Mesothelial cell of epicardium (in vitro differentiated cells): ENCODE results near the gene XRN2. TPM values are rescaled to one million over a fixed set of nuclear protein-coding genes. Genes with fewer than 3 reads are reported as not detected.
A peak's percentile ranks its signal among the peaks of the same experiment; 100 is the strongest.

Experiments used
- DNase-seq, 2 experiments: peaks; one replicate each; pipeline ENCODE4 v3.0.0; 2021; ENCODE audit warnings: low spot score in 2 of 2; ENCODE audit not compliant: unreplicated experiment in 2 of 2
- H3K27ac Mint-ChIP-seq: 2 replicates; pipeline ENCODE4 v1.8.0; 2021; ENCODE audit warnings: mixed read lengths
- H3K27me3 Mint-ChIP-seq: 2 replicates; pipeline ENCODE4 v1.8.0; 2021; ENCODE audit warnings: low read depth, mixed read lengths
- H3K36me3 Mint-ChIP-seq: 2 replicates; pipeline ENCODE4 v1.8.0; 2021; ENCODE audit warnings: mixed read lengths
- H3K4me1 Mint-ChIP-seq: 2 replicates; pipeline ENCODE4 v1.8.0; 2021; ENCODE audit warnings: mixed read lengths
- H3K4me3 Mint-ChIP-seq: 2 replicates; pipeline ENCODE4 v1.8.0; 2021; ENCODE audit warnings: mild to moderate bottlenecking, moderate library complexity, mixed read lengths
- H3K9me3 Mint-ChIP-seq: 2 replicates; pipeline ENCODE4 v1.8.0; 2021; ENCODE audit warnings: mixed read lengths
- total RNA-seq: library from RNA; stranded (reverse); gene quantifications from 3 replicates; pipeline ENCODE4 v1.2.1, GENCODE V29; 2021
- TF ChIP-seq, protein P1 (sequence below): fragments of 200-600 bp; sonication (generic); IDR thresholded peaks from one replicate; pipeline ENCODE4 v1.5.0; 2021; ENCODE audit warnings: antibody characterized with exemption; ENCODE audit not compliant: unreplicated experiment

Gene XRN2
- total RNA-seq, 1 donor from 2014 or later = 76.7 TPM

DNA sequence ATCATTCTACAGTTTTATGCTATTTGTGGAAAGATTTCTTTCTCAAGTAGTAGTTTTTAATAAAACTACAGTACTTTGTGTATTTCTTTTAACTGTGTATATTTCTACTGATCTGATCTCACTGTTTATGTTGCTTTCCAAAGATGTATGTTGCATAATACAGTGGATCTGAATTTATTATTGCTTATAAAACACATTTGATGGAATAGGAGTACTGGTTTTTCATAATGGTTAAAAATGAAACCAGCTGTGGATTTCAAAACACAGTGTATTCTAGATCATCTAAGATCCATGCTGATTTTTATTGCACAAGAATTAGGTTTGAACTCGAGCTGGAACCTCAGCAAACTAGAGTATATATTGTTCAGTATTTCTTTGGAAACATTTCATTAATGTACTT, 86.2 kb downstream of the XRN2 start:
- no peak for DNase-seq
- no peak overlapping the region for H3K27ac Mint-ChIP-seq
- peaks cover 6% of the 10 kb centered on the region for H3K4me1 Mint-ChIP-seq
- H3K4me3 Mint-ChIP-seq = no peak overlapping the region
- TF ChIP-seq, protein P1, sequence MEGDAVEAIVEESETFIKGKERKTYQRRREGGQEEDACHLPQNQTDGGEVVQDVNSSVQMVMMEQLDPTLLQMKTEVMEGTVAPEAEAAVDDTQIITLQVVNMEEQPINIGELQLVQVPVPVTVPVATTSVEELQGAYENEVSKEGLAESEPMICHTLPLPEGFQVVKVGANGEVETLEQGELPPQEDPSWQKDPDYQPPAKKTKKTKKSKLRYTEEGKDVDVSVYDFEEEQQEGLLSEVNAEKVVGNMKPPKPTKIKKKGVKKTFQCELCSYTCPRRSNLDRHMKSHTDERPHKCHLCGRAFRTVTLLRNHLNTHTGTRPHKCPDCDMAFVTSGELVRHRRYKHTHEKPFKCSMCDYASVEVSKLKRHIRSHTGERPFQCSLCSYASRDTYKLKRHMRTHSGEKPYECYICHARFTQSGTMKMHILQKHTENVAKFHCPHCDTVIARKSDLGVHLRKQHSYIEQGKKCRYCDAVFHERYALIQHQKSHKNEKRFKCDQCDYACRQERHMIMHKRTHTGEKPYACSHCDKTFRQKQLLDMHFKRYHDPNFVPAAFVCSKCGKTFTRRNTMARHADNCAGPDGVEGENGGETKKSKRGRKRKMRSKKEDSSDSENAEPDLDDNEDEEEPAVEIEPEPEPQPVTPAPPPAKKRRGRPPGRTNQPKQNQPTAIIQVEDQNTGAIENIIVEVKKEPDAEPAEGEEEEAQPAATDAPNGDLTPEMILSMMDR = no peak
- H3K27me3 Mint-ChIP-seq = peaks cover 42% of the 10 kb centered on the region
- no peaks in the 10 kb centered on the region for H3K9me3 Mint-ChIP-seq
- H3K36me3 Mint-ChIP-seq = peaks cover 31% of the 10 kb centered on the region

DNA sequence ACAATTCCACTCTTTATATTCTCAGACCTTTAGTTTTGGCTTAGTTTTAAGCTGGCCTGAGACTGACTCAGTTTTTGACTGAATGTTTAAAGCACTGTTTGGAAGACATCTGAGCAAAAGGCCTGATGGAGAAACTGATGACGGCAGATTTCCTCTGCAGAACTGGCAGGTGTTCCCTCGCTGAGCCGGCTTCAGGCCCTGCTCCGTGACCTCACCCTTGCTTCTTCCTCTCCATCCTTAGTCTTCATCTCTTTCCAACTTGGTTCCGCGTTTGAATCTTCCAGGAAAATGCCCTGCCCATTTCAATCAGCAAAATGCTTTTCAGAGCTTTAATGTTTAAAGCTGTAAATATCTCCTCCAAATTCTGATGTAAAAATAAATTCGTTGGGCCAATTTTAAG, 87.6 kb downstream of the XRN2 start:
- no peak overlapping the region for H3K4me3 Mint-ChIP-seq
- H3K27me3 Mint-ChIP-seq = peaks cover 56% of the 10 kb centered on the region
- peaks cover 6% of the 10 kb centered on the region for H3K4me1 Mint-ChIP-seq

DNA sequence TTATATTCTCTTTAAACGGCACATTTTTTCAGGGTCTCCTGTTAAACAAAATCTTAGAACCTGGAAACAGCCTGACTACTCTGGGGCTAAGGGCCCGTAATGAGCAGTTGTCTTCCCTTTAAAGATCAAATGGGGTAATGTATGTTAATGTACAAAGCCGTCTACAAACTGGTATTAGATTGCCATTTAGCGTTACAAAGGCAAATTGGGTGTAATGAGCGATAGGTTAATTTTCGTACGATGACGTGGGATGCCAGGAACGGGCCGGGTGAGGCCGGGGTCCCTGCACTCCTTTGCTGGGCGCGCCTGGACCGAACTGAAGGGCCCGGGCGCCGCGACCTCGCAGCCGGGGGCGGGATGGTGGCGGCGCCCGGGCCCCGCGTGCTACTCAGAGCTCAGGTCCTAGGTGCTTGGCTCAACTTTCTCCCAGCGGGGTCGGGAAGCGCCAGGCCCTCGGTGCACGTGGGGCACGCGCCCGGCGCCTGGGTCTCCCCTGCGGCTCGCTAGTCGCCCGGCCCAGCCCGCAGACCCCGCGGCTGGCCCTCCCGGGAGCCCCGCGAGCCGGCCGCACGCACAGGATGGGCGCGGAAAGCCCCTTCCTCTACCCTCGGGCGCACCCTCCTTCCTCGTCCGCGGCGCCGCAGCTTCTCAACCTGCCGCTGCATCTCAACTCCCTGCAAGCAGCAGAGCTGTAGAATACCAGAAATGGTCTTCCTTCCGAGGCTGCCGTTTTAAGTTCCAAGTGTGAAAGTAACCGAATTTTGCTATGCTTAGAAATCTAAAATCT, 88.2 kb downstream of the XRN2 start:
- H3K4me1 Mint-ChIP-seq = peaks cover 6% of the 10 kb centered on the region
- peak overlapping the region; percentile 34 for H3K4me3 Mint-ChIP-seq
- H3K27me3 Mint-ChIP-seq = peaks cover 58% of the 10 kb centered on the region
- DNase-seq = peak in 1 of 2 experiments; percentile 55
- H3K9me3 Mint-ChIP-seq = no peaks in the 10 kb centered on the region
- peaks cover 30% of the 10 kb centered on the region for H3K36me3 Mint-ChIP-seq
- no peak overlapping the region for H3K27ac Mint-ChIP-seq
- TF ChIP-seq, protein P1 = no peak

More for the DNA sequence above, 87.6 kb downstream of the XRN2 start:
- H3K9me3 Mint-ChIP-seq = no peaks in the 10 kb centered on the region
- no peak overlapping the region for H3K27ac Mint-ChIP-seq
- DNase-seq = no peak
- H3K36me3 Mint-ChIP-seq = peaks cover 31% of the 10 kb centered on the region
- TF ChIP-seq, protein P1 = no peak

DNA sequence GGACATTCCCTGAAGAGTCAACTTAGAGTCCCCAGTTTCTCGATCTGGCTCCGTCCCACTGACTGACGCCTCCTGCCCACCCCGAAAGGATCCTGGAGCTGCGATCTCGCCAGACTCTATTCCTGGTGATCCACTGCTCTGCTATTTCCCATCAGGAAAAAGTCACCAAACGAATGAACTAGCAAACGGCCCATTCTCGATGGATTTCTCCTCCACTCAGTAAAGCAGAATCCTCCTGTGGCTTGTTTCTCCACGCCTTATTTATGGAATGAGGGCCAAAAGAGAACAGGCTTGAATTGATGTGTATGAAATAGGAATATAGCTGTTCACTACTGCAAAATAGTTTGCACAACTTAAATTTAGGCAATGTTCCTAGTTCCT, 88.8 kb downstream of the XRN2 start:
- H3K36me3 Mint-ChIP-seq = peaks cover 25% of the 10 kb centered on the region

DNA sequence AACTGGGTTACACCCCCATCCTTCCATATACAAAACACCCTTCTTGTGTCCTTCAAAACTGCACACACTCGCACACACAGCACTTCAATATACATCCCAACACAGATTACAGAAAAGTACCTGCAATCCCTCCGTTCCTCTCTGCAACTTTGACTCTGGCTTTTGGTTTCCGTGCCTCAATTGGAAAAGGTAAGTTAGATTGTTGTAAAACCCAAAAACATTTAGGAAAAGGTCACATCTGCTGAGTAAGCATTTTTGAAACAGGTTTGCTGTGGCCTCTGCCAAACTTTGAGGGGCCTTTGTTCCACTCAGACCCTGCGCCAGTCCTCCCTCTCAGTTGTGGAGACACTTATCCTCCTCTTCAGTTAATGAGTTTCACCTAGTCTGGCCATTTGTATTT, 90.0 kb downstream of the XRN2 start:
- peaks cover 15% of the 10 kb centered on the region for H3K36me3 Mint-ChIP-seq
- TF ChIP-seq, protein P1 = no peak
- H3K4me3 Mint-ChIP-seq = no peak overlapping the region
- DNase-seq = no peak
- H3K27me3 Mint-ChIP-seq = peaks cover 68% of the 10 kb centered on the region
- no peaks in the 10 kb centered on the region for H3K9me3 Mint-ChIP-seq
- no peak overlapping the region for H3K27ac Mint-ChIP-seq
- peaks cover 6% of the 10 kb centered on the region for H3K4me1 Mint-ChIP-seq

More for the DNA sequence above, 88.8 kb downstream of the XRN2 start:
- Mint-ChIP-seq H3K27ac (no peak overlapping the region), H3K27me3 (peaks cover 60% of the 10 kb centered on the region), H3K4me3 (peak overlapping the region; percentile 34), H3K9me3 (no peaks in the 10 kb centered on the region), H3K4me1 (peaks cover 6% of the 10 kb centered on the region)
- TF ChIP-seq, protein P1 = no peak
- DNase-seq = no peak
